AG10803 (cell line): Measurements from ENCODE around the gene FAM222B.

Experiments used
- DNase-seq: peaks from one replicate; pipeline ENCODE4 v3.0.0; 2010; ENCODE audit warnings: low read depth
- H3K4me3 ChIP-seq: 2 replicates; pipeline ENCODE4 v1.5.1; 2011; ENCODE audit warnings: mild to moderate bottlenecking, low read length, control low read depth
- CTCF ChIP-seq: conservative IDR thresholded peaks from 2 replicates; pipeline ENCODE4 v1.5.1; 2011; ENCODE audit warnings: mild to moderate bottlenecking, low read length, control low read depth, inconsistent platforms

The FAM222B gene

GRCh38 chr17:28885951-28886350 is 43.4 kb upstream of the FAM222B start:
- no peak for TF ChIP-seq CTCF

GRCh38 chr17:28885363-28885762 is 42.8 kb upstream of the FAM222B start:
- TF ChIP-seq CTCF: no peak
- DNase-seq: no peak

More at GRCh38 chr17:28885951-28886350, 43.4 kb upstream of the FAM222B start:
- DNase-seq: no peak
- no peak overlapping the region for H3K4me3 ChIP-seq

GRCh38 chr17:28883967-28884702 is 41.5 kb upstream of the FAM222B start:
- no peak for DNase-seq
- no peak overlapping the region for H3K4me3 ChIP-seq
- TF ChIP-seq CTCF: no peak

More at GRCh38 chr17:28885363-28885762, 42.8 kb upstream of the FAM222B start:
- H3K4me3 ChIP-seq: no peak overlapping the region

DNA sequence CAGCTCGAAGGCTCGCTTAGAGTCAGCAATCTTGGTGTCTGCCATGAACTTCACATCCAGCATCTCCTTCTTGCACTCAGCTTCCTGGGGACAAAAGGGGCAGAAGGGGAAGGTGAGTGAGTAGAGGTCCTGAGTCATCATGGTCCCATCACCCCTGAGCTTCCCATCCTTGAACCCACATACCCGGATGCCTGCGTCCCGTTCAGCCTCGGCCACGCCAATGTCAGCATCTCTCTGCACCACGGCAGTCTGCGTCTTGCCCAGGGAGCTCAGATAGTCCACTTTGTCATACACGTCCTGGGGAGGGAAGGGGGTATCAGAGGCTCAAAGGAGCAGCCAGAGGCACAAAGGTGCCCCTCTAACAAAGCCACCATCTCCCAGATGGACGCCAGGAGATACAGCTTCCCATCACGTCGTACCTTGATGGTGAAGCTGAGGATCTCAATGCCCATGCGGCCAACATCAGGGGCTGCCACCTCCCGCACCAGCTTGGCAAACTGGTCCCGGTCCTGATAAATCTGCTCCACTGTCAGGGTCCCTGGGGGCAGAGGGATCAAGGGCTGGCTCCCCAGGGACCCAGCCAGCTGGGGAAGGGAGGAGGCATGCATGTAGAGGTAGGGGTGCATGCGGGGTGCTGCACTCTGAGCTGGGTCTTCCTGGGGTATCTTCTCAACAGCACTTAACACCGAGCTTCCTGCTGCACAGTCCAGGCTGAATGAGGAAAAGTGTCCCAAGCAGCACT is 39.7 kb upstream of the FAM222B start:
- no peak for TF ChIP-seq CTCF
- no peak overlapping the region for H3K4me3 ChIP-seq
- no peak for DNase-seq

- no peak for DNase-seq
- H3K4me3 ChIP-seq: no peak overlapping the region
- TF ChIP-seq CTCF: no peak
Measured at GRCh38 chr17:28881533-28882056, 39.0 kb upstream of the FAM222B start.

DNA sequence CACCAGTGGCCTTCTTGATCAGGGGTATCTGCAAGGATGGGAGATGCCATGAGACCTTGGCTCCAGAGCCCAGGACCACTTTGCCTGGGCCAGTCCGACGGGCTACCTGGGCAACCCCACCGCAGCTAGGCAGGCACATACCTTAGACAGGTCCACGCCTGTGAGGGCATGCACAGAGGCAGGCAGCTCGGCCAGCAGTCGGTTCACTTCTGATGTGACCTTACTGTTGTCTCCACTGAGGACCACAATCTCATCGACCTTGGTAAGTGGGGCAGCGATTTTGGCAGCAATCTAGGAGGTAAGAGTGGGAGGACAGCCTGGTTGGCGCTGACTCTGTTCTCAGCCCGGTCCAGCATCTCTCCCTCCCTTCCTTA is 38.0 kb upstream of the FAM222B start:
- DNase-seq: no peak
- TF ChIP-seq CTCF: no peak
- no peak overlapping the region for H3K4me3 ChIP-seq
